H1 (cell line): ENCODE results near the gene GAK. TPM values are rescaled to one million over a fixed set of nuclear protein-coding genes. Genes with fewer than 3 reads are reported as not detected.

Experiments used
- CTCF ChIA-PET: fragments of 300-600 bp; sonication (Branson Sonifier 250); formaldehyde crosslinking; loops from one replicate; lab custom pipeline; 2021; ENCODE audit not compliant: partially characterized antibody; lab: Charles Lee
- POLR2A ChIA-PET: fragments of 300-600 bp; sonication (Branson Sonifier 250); formaldehyde crosslinking; loops from one replicate; lab custom pipeline; 2021; ENCODE audit warnings: inconsistent platforms; ENCODE audit not compliant: partially characterized antibody; lab: Charles Lee
- DNase-seq, 2 experiments: peaks; one replicate each; pipeline versions ENCODE4 v3.0.0 to v3.0.0-alpha.2; 2010 to 2022; ENCODE audit warnings: low spot score in 2 of 2, low read depth in 1 of 2, mixed read lengths in 1 of 2
- FAIRE-seq: peaks from 2 replicates; lab custom pipeline; 2011; peaks lifted over from hg19 to GRCh38; lab: Jason Lieb, UNC
- H2AFZ ChIP-seq: 2 replicates; pipeline ENCODE4 v1.8.1; 2012; ENCODE audit warnings: low read length, inconsistent platforms
- H2AK5ac ChIP-seq: 2 replicates; pipeline ENCODE4 v1.6.1; 2013; ENCODE audit warnings: low read depth, low read length
- H2BK120ac ChIP-seq: replicated peaks from 2 replicates; pipeline ENCODE3; 2013; ENCODE audit warnings: low read depth, low read length, inconsistent platforms
- H2BK12ac ChIP-seq: 2 replicates; pipeline ENCODE4 v1.6.1; 2013; ENCODE audit warnings: low read depth, low read length
- H2BK15ac ChIP-seq: 2 replicates; pipeline ENCODE4 v1.6.1; 2013; ENCODE audit warnings: low read length
- H2BK20ac ChIP-seq: 2 replicates; pipeline ENCODE4 v1.6.1; 2013; ENCODE audit warnings: low read length
- H2BK5ac ChIP-seq: 2 replicates; pipeline ENCODE4 v1.6.1; 2013; ENCODE audit warnings: low read depth, low read length
- H3K14ac ChIP-seq: 2 replicates; pipeline ENCODE4 v1.6.1; 2013; ENCODE audit warnings: inconsistent platforms; ENCODE audit not compliant: insufficient read length
- H3K18ac ChIP-seq: 2 replicates; pipeline ENCODE4 v1.6.1; 2013; ENCODE audit warnings: low read length; ENCODE audit errors: extremely low read depth
- H3K23ac ChIP-seq: 2 replicates; pipeline ENCODE4 v1.6.1; 2013; ENCODE audit warnings: inconsistent platforms; ENCODE audit not compliant: insufficient read length
- H3K23me2 ChIP-seq: 2 replicates; pipeline ENCODE4 v1.6.1; 2013; ENCODE audit warnings: low read depth, low read length
- H3K27ac ChIP-seq: 2 replicates; pipeline ENCODE4 v1.6.1; 2011; ENCODE audit warnings: low read depth, low read length, inconsistent platforms
- H3K27me3 ChIP-seq, 4 experiments: replicated peaks in 1 of 4; 1 replicate in 1 of 4; 2 replicates in 3 of 4; pipeline versions ENCODE4 v1.6.1 to v1.8.1; 2011 to 2013; ENCODE audit warnings: low read length in 3 of 4, mild to moderate bottlenecking in 3 of 4, inconsistent platforms in 2 of 4, mixed read lengths in 2 of 4, moderate library complexity in 1 of 4; ENCODE audit not compliant: control insufficient read depth in 3 of 4, insufficient read depth in 3 of 4; ENCODE audit errors: extremely low read depth in 1 of 4
- H3K36me3 ChIP-seq, 4 experiments: 2 replicates each; pipeline versions ENCODE4 v1.6.1 to v1.8.1; 2011 to 2013; ENCODE audit warnings: mild to moderate bottlenecking in 4 of 4, low read length in 3 of 4, moderate library complexity in 2 of 4, control low read depth in 1 of 4, inconsistent platforms in 1 of 4; ENCODE audit not compliant: insufficient read depth in 4 of 4, control insufficient read depth in 2 of 4
- H3K4ac ChIP-seq: replicated peaks from 2 replicates; pipeline ENCODE3; 2013; ENCODE audit warnings: low read length, low read depth, mixed read lengths, inconsistent platforms; ENCODE audit not compliant: insufficient read length
- H3K4me1 ChIP-seq, 4 experiments: replicated peaks in 1 of 4; 1 replicate in 1 of 4; 2 replicates in 3 of 4; pipeline versions ENCODE4 v1.6.1 to v1.8.1; 2011 to 2013; ENCODE audit warnings: low read length in 3 of 4, inconsistent platforms in 2 of 4, mixed read lengths in 1 of 4; ENCODE audit not compliant: insufficient read depth in 4 of 4, control insufficient read depth in 3 of 4
- H3K4me2 ChIP-seq, 2 experiments: 2 replicates each; pipeline versions ENCODE4 v1.6.1 to v1.8.1; 2011 to 2013; ENCODE audit warnings: low read depth in 2 of 2, low read length in 2 of 2, control low read depth in 1 of 2, inconsistent platforms in 1 of 2, mild to moderate bottlenecking in 1 of 2; ENCODE audit not compliant: insufficient read depth in 1 of 2
- H3K4me3 ChIP-seq, 4 experiments: fragments of 200-600, 300-600 bp in 1 of 4; sonication (generic), shearing (Covaris generic), sonication (Bioruptor Twin) in 1 of 4; 2 replicates each; pipeline versions ENCODE4 v1.5.1 to v1.8.1; 2011 to 2016; ENCODE audit warnings: low read length in 4 of 4, low read depth in 3 of 4, control low read depth in 2 of 4, inconsistent platforms in 2 of 4, mild to moderate bottlenecking in 2 of 4, mixed read lengths in 1 of 4, moderate library complexity in 1 of 4; ENCODE audit not compliant: insufficient read depth in 2 of 4; ENCODE audit errors: extremely low read depth in 1 of 4
- H3K56ac ChIP-seq: replicated peaks from 2 replicates; pipeline ENCODE3; 2013; ENCODE audit warnings: low read depth, mild to moderate bottlenecking, mixed read lengths, low read length, inconsistent platforms; ENCODE audit not compliant: insufficient read length
- H3K79me1 ChIP-seq: 2 replicates; pipeline ENCODE4 v1.6.1; 2013; ENCODE audit warnings: low read depth, low read length, control low read depth
- H3K79me2 ChIP-seq, 2 experiments: 2 replicates each; pipeline versions ENCODE4 v1.6.1 to v1.8.1; 2012 to 2013; ENCODE audit warnings: low read length in 2 of 2, mild to moderate bottlenecking in 2 of 2, inconsistent platforms in 1 of 2; ENCODE audit not compliant: insufficient read depth in 2 of 2, control insufficient read depth in 1 of 2
- H3K9ac ChIP-seq, 4 experiments: replicated peaks in 1 of 4; 1 replicate in 1 of 4; 2 replicates in 3 of 4; pipeline versions ENCODE4 v1.6.1 to v1.8.1; 2011 to 2013; ENCODE audit warnings: low read depth in 3 of 4, low read length in 3 of 4, control low read depth in 2 of 4, mild to moderate bottlenecking in 2 of 4, moderate library complexity in 2 of 4, inconsistent platforms in 1 of 4; ENCODE audit errors: extremely low read depth in 1 of 4
- H3K9me3 ChIP-seq, 2 experiments: 2 replicates each; pipeline versions ENCODE4 v1.6.1 to v1.8.1; 2012 to 2013; ENCODE audit warnings: mild to moderate bottlenecking in 2 of 2, moderate library complexity in 2 of 2, control low read depth in 1 of 2, inconsistent platforms in 1 of 2, low read depth in 1 of 2, low read length in 1 of 2, mixed read lengths in 1 of 2; ENCODE audit not compliant: insufficient read depth in 2 of 2
- H4K20me1 ChIP-seq, 2 experiments: replicated peaks in 1 of 2; 2 replicates each; pipeline versions ENCODE3 to v1.8.1; 2011 to 2013; ENCODE audit warnings: inconsistent platforms in 2 of 2, low read length in 2 of 2, mild to moderate bottlenecking in 1 of 2; ENCODE audit not compliant: insufficient read depth in 2 of 2, control insufficient read depth in 1 of 2
- H4K5ac ChIP-seq: 2 replicates; pipeline ENCODE4 v1.6.1; 2013; ENCODE audit warnings: low read length, low read depth, mixed read lengths, inconsistent platforms; ENCODE audit not compliant: insufficient read length
- H4K8ac ChIP-seq: 2 replicates; pipeline ENCODE4 v1.8.0; 2013; ENCODE audit warnings: mild to moderate bottlenecking, moderate library complexity, low read length, inconsistent platforms; ENCODE audit not compliant: insufficient read depth; ENCODE audit errors: extremely low read depth
- H4K91ac ChIP-seq: replicated peaks from 2 replicates; pipeline ENCODE3; 2013; ENCODE audit warnings: low read length, mixed read lengths, inconsistent platforms; ENCODE audit not compliant: insufficient read length
- ASH2L ChIP-seq: fragments of 200-600, 300-600 bp; sonication (generic); IDR thresholded peaks from one replicate; pipeline ENCODE4 v1.7.1; 2017; ENCODE audit warnings: low read length
- CBX8 ChIP-seq: fragments of 300-800, 300-1000 bp; sonication (generic); IDR thresholded peaks from 2 replicates; pipeline ENCODE4 v1.7.1; 2016; ENCODE audit warnings: low read depth, low read length, borderline replicate concordance
- GABPA ChIP-seq: IDR thresholded peaks from 2 replicates; pipeline ENCODE4 v1.6.1; 2011; ENCODE audit warnings: mild to moderate bottlenecking, low read length, moderate library complexity, borderline replicate concordance; ENCODE audit not compliant: insufficient read depth
- MAX ChIP-seq: IDR thresholded peaks from 2 replicates; pipeline ENCODE4 v1.6.1; 2012; ENCODE audit warnings: inconsistent platforms
- SAP30 ChIP-seq: fragments of 300-600 bp; sonication (generic); IDR thresholded peaks from 2 replicates; pipeline ENCODE4 v1.7.1; 2012; ENCODE audit warnings: low read length, moderate library complexity, mild to moderate bottlenecking, inconsistent platforms; ENCODE audit not compliant: insufficient read depth, insufficient replicate concordance
- SIN3A ChIP-seq, 2 experiments: IDR thresholded peaks in 1 of 2; conservative IDR thresholded peaks in 1 of 2; 2 replicates each; pipeline ENCODE4 v1.6.1; 2011 to 2012; ENCODE audit warnings: low read length in 2 of 2, improper control_type of control experiment in 1 of 2, low read depth in 1 of 2, mild to moderate bottlenecking in 1 of 2
- YY1 ChIP-seq: IDR thresholded peaks from 2 replicates; pipeline ENCODE4 v1.6.1; 2011; ENCODE audit warnings: low read depth, mild to moderate bottlenecking, low read length
- WGBS, 2 experiments: shearing (Covaris generic) in 1 of 2; methylation state at CpG; one replicate each; pipeline versions ENCODE4 v1.1.6 to v1.1.7; 2013 to 2015; ENCODE audit warnings: low lambda C conversion rate in 2 of 2, mixed read lengths in 2 of 2, inconsistent platforms in 1 of 2, low coverage in 1 of 2, missing lambda C conversion rate in 1 of 2; ENCODE audit not compliant: insufficient replicate concordance in 2 of 2, insufficient coverage in 1 of 2, insufficient read length in 1 of 2; ENCODE audit errors: extremely low coverage in 1 of 2, missing lambda C conversion rate in 1 of 2; 5-methylcytosine and 5-hydroxymethylcytosine counted together
- polyA plus RNA-seq, 7 experiments: library from polyadenylated mRNA; depleted of rRNA in 3 of 7; stranded (reverse) in 5 of 7; unstranded in 2 of 7; fragments of >200 nt in 5 of 7; fragments of 200-250 nt in 2 of 7; gene quantifications; 1 replicate in 5 of 7; 2 replicates in 1 of 7; 4 replicates in 1 of 7; pipeline versions ENCODE4 v1.2.1 to v1.2.3, GENCODE V29; 2011 to 2013; ENCODE audit warnings: missing spikeins in 2 of 7, mixed read lengths in 2 of 7
- total RNA-seq: library from RNA; stranded (reverse); fragmentation: NEBNext Ultra II Directional; extraction: Animal tissue kit (Norgen Biotek cat#: 25700); gene quantifications from 2 replicates; pipeline ENCODE4 v1.2.1, GENCODE V29; 2021

GAK gene
- total and polyA plus RNA-seq, 2 of the 8 experiments (the other 6 are each of a cell fraction or from before 2014, with no cell fraction given), result 31.5 to 70.8 TPM

- no peak overlapping the region for H2AK5ac ChIP-seq
- H3K4me1 ChIP-seq, result peaks cover 3 to 10% (median 8%) of the 10 kb centered on the region in 4 experiments
- H3K4ac ChIP-seq, result no peak overlapping the region
- H2BK120ac ChIP-seq, result no peak overlapping the region
- no peak overlapping the region for H3K4me3 ChIP-seq
- ChIA-PET POLR2A (interaction anchor here (1.2 to 1.7 kb wide), 2 partner anchors 12 to 15 kb away, joined by 4 read pairs; partner anchors contain the start of genes GAK and TMEM175), CTCF (no interaction called here)
- H3K56ac ChIP-seq, result no peak overlapping the region
- H3K79me2 ChIP-seq, result no peaks in the 10 kb centered on the region
- FAIRE-seq, result no peak
- peaks cover 6% of the 10 kb centered on the region; the same call in 1 of the 2 replicates for H3K23me2 ChIP-seq
- H4K8ac ChIP-seq, result peak overlapping the region; percentile 78; the same call in 1 of the 2 replicates
- 80% methylated on average over 51 of the region's 62 CpGs; no CpG with 5 or more reads in 1 of the 2 experiments for WGBS, 2 experiments
- no peak overlapping the region for H4K91ac ChIP-seq
- H3K18ac ChIP-seq, result no peak overlapping the region; the same call in 1 of the 2 replicates
- H3K9me3 ChIP-seq, result no peaks in the 10 kb centered on the region
- no peak overlapping the region for H4K5ac ChIP-seq
- H3K23ac ChIP-seq, result no peak overlapping the region
- no peaks in the 10 kb centered on the region for H3K36me3 ChIP-seq
- H2AFZ ChIP-seq, result no peak overlapping the region
- no peak overlapping the region for H2BK20ac ChIP-seq
- H3K4me2 ChIP-seq, result peak overlapping the region in 1 of 2 experiments; percentile 33; a peak in 1 of 4 replicates
- H4K20me1 ChIP-seq, result peaks cover 0 to 2% of the 10 kb centered on the region in 2 experiments
- H3K27ac ChIP-seq, result no peak overlapping the region
- no peak for TF ChIP-seq SIN3A (conservative IDR thresholded peaks at IDR 0.05 in 1 of 2, IDR thresholded peaks at IDR 0.05 in 1 of 2; ENCODE audit: low read depth in 1 of 2, low read length in 2 of 2)
- TF ChIP-seq GABPA, result no peak
- TF ChIP-seq ASH2L, result no peak
- no peak for TF ChIP-seq YY1
- no peak for TF ChIP-seq CBX8
- no peak; the same call in 1 of the 2 replicates for TF ChIP-seq MAX
- TF ChIP-seq SAP30, result no peak
- H2BK15ac ChIP-seq, result no peak overlapping the region
- no peaks in the 10 kb centered on the region for H3K79me1 ChIP-seq
- no peak overlapping the region for H3K14ac ChIP-seq
- no peak overlapping the region for H2BK5ac ChIP-seq
- H3K27me3 ChIP-seq, result peaks cover 0 to 11% (median 6%) of the 10 kb centered on the region in 4 experiments; a peak in 4 of 7 replicates
- no peak overlapping the region for H2BK12ac ChIP-seq
- no peak overlapping the region for H3K9ac ChIP-seq
- DNase-seq, result peak in 1 of 2 experiments; percentile 45
Measured at GRCh38 chr4:946517-947471, 14.7 kb upstream of the GAK start.
